ENCODE data around the gene CRP.

GRCh38 chr1:159678939-159679338 lies 35.5 kb downstream of the CRP start:
- no peak for TF ChIP-seq ZHX1 (conservative IDR thresholded peaks at IDR 0.05; ENCODE audit: low read length)
- TF ChIP-seq PATZ1 (CRISPR knock-in tag; IDR thresholded peaks at IDR 0.05; ENCODE audit: borderline replicate concordance), result no peak
- TF ChIP-seq KAT8 (IDR thresholded peaks at IDR 0.05; ENCODE audit: low read depth), result no peak
- no peak for TF ChIP-seq CREB1 (IDR thresholded peaks at IDR 0.05)
- no peak for TF ChIP-seq CREB1 (CRISPR knock-in tag; IDR thresholded peaks at IDR 0.05)

Measured in K562 (cell line).